SK-N-SH (cell line): ENCODE measurements around the gene ZMYM2.

ENCODE experiments used
- CTCF ChIP-seq: fragments of 200-600 bp; sonication (generic); IDR thresholded peaks from 2 replicates; pipeline ENCODE4 v1.6.1; 2017; ENCODE audit warnings: antibody characterized with exemption, mild to moderate bottlenecking, moderate library complexity
- EP300 ChIP-seq, 2 experiments: IDR thresholded peaks; 2 replicates each; pipeline versions ENCODE4 v1.4.0 to v1.6.1; 2012; ENCODE audit warnings: borderline replicate concordance in 1 of 2, low read depth in 1 of 2, low read length in 1 of 2
- MEF2A ChIP-seq: IDR thresholded peaks from 2 replicates; pipeline ENCODE4 v1.4.0; 2012; ENCODE audit warnings: low read depth, borderline replicate concordance
- NRF1 ChIP-seq: IDR thresholded peaks from 2 replicates; pipeline ENCODE4 v1.6.1; 2012; ENCODE audit warnings: low read depth, mild to moderate bottlenecking, low read length
- POLR2AphosphoS5 ChIP-seq: IDR thresholded peaks from 2 replicates; pipeline ENCODE4 v1.6.1; 2012; ENCODE audit warnings: low read depth, low read length
- RXRA ChIP-seq: IDR thresholded peaks from 2 replicates; pipeline ENCODE4 v1.4.0; 2012; ENCODE audit warnings: low read depth, mild to moderate bottlenecking, borderline replicate concordance
- TCF12 ChIP-seq: IDR thresholded peaks from 2 replicates; pipeline ENCODE4 v1.4.0; 2012

GRCh38 chr13:20114066-20114610 lies 155.6 kb downstream of the ZMYM2 start:
- no peak for TF ChIP-seq CTCF
- TF ChIP-seq TCF12 = no peak
- TF ChIP-seq EP300 (IDR thresholded peaks at IDR 0.05; ENCODE audit: borderline replicate concordance in 1 of 2, low read depth in 1 of 2, low read length in 1 of 2) = no peak
- TF ChIP-seq MEF2A = no peak
- TF ChIP-seq RXRA = no peak
- TF ChIP-seq POLR2AphosphoS5 = no peak
- no peak for TF ChIP-seq NRF1
